Activated CD4-positive, alpha-beta T cell treated with anti-CD3 and anti-CD28 coated beads, Interleukin-2, amount 50 U/mL, for 16 hours (primary cell): ENCODE measurements around the gene KCTD17.

Experiments
- DNase-seq: peaks from one replicate; pipeline ENCODE4 v3.0.0-alpha.2; 2020

KCTD17 gene

GRCh38 chr22:37021710-37022482, 29.6 kb upstream of the KCTD17 start:
- DNase-seq = peak; percentile 66

GRCh38 chr22:37022483-37023337, 28.8 kb upstream of the KCTD17 start:
- DNase-seq = no peak

GRCh38 chr22:37023743-37024338, 27.7 kb upstream of the KCTD17 start:
- DNase-seq = no peak

- no peak for DNase-seq
Observed at GRCh38 chr22:37024339-37025157, 27.0 kb upstream of the KCTD17 start.

GRCh38 chr22:37025500-37026070, 26.0 kb upstream of the KCTD17 start:
- no peak for DNase-seq

- no peak for DNase-seq
Observed at GRCh38 chr22:37026325-37026724, 25.2 kb upstream of the KCTD17 start.

GRCh38 chr22:37027556-37027955, 24.0 kb upstream of the KCTD17 start:
- no peak for DNase-seq

- DNase-seq = no peak
Observed at GRCh38 chr22:37028692-37029674, 22.6 kb upstream of the KCTD17 start.

- no peak for DNase-seq
Observed at GRCh38 chr22:37030560-37031281, 20.8 kb upstream of the KCTD17 start.

- no peak for DNase-seq
Observed at GRCh38 chr22:37032134-37032534, 19.4 kb upstream of the KCTD17 start.

GRCh38 chr22:37032535-37033460, 18.7 kb upstream of the KCTD17 start:
- DNase-seq = no peak

GRCh38 chr22:37033605-37034430, 17.7 kb upstream of the KCTD17 start:
- DNase-seq = no peak

- no peak for DNase-seq
Observed at GRCh38 chr22:37036655-37037377, 14.7 kb upstream of the KCTD17 start.

GRCh38 chr22:37037669-37038068, 13.9 kb upstream of the KCTD17 start:
- DNase-seq = no peak

- DNase-seq = no peak
Observed at GRCh38 chr22:37039466-37039865, 12.1 kb upstream of the KCTD17 start.

- no peak for DNase-seq
Observed at GRCh38 chr22:37043209-37043827, 8.2 kb upstream of the KCTD17 start.
